ENCODE measurements around the gene RIMOC1.

Gene RIMOC1

GRCh38 chr5:41878173-41878572 lies 26.0 kb upstream of the RIMOC1 start:
- Histone ChIP-seq H3K9me3 (ENCODE audit: control insufficient read depth, insufficient read depth, low read depth, low read length) (no peaks in the 10 kb centered on the region), H3K36me3 (ENCODE audit: control insufficient read depth in 2 of 2, insufficient read depth in 1 of 2, low read length in 2 of 2) (no peaks in the 10 kb centered on the region), H3K4me3 (ENCODE audit: low read depth, low read length) (no peak overlapping the region), H3K4me1 (ENCODE audit: control insufficient read depth, insufficient read depth, low read length) (peaks cover 8% of the 10 kb centered on the region), H3K27ac (ENCODE audit: extremely low read depth, low read depth, low read length) (no peak overlapping the region)
- ChIA-PET POLR2A (no interaction called here), CTCF (no interaction called here)
- TF ChIP-seq ZBTB20 (tag by site-specific recombination; IDR thresholded peaks at IDR 0.05) (peak; percentile 43; the same call in 1 of the 2 replicates), ZNF529 (tag by site-specific recombination; IDR thresholded peaks at IDR 0.05; ENCODE audit: insufficient replicate concordance) (no peak)

- no peak overlapping the region for H3K4me3 ChIP-seq (ENCODE audit: low read depth, low read length)
- H3K27ac ChIP-seq (ENCODE audit: extremely low read depth, low read depth, low read length), result no peak overlapping the region
- H3K4me1 ChIP-seq (ENCODE audit: control insufficient read depth, insufficient read depth, low read length), result peaks cover 8% of the 10 kb centered on the region
- CTCF ChIA-PET, result no interaction called here
- POLR2A ChIA-PET, result no interaction called here
- no peaks in the 10 kb centered on the region for H3K36me3 ChIP-seq (ENCODE audit: control insufficient read depth in 2 of 2, insufficient read depth in 1 of 2, low read length in 2 of 2)
- no peaks in the 10 kb centered on the region for H3K9me3 ChIP-seq (ENCODE audit: control insufficient read depth, insufficient read depth, low read depth, low read length)
- TF ChIP-seq FEZF1 (tag by site-specific recombination; IDR thresholded peaks at IDR 0.05) (peak; percentile 46; the same call in 1 of the 2 replicates), PRDM6 (tag by site-specific recombination; IDR thresholded peaks at IDR 0.05) (peak; percentile 74), ZNF138 (tag by site-specific recombination; IDR thresholded peaks at IDR 0.05; ENCODE audit: borderline replicate concordance) (no peak), ZNF155 (tag by site-specific recombination; IDR thresholded peaks at IDR 0.05) (no peak), ZNF518A (tag by site-specific recombination; conservative IDR thresholded peaks at IDR 0.05; ENCODE audit: low read depth) (0 out of 2 replicates have a peak, but pooled peaks have one; percentile 14), ZNF514 (tag by site-specific recombination; IDR thresholded peaks at IDR 0.05) (no peak), ZNF335 (tag by site-specific recombination; conservative IDR thresholded peaks at IDR 0.05) (0 out of 2 replicates have a peak, but pooled peaks have one; percentile 16), ZNF112 (tag by site-specific recombination; IDR thresholded peaks at IDR 0.05) (no peak), GLI2 (tag by site-specific recombination; IDR thresholded peaks at IDR 0.05; ENCODE audit: borderline replicate concordance, low read depth) (no peak), KLF16 (tag by site-specific recombination; IDR thresholded peaks at IDR 0.05) (no peak), OSR2 (tag by site-specific recombination; IDR thresholded peaks at IDR 0.05) (peak; percentile 36; the same call in 1 of the 2 replicates), KLF17 (tag by site-specific recombination; IDR thresholded peaks at IDR 0.05) (no peak), ZBTB17 (tag by site-specific recombination; IDR thresholded peaks at IDR 0.05) (peak; percentile 84), ZNF202 (tag by site-specific recombination; IDR thresholded peaks at IDR 0.05; ENCODE audit: borderline replicate concordance) (no peak), CTCF (tag by site-specific recombination; IDR thresholded peaks at IDR 0.05) (no peak), SCRT1 (tag by site-specific recombination; IDR thresholded peaks at IDR 0.05; ENCODE audit: borderline replicate concordance) (no peak), ZNF2 (tag by site-specific recombination; IDR thresholded peaks at IDR 0.05) (no peak), ZNF221 (tag by site-specific recombination; IDR thresholded peaks at IDR 0.05; ENCODE audit: borderline replicate concordance) (no peak), ZNF776 (tag by site-specific recombination; IDR thresholded peaks at IDR 0.05; ENCODE audit: borderline replicate concordance) (no peak), ZFP69B (tag by site-specific recombination; IDR thresholded peaks at IDR 0.05) (no peak)
Measured at GRCh38 chr5:41878643-41879478, 25.3 kb upstream of the RIMOC1 start.
